Fibroblast of upper back skin (primary cell): ENCODE measurements around the gene MZT2A.
"Not testable (repeated sequence)": the region's sequence is repeated elsewhere in the genome, so short reads cannot be mapped to it uniquely, and the experiment has no call there.

Experiments used
- DNase-seq: peaks from one replicate; pipeline ENCODE4 v3.0.0-alpha.2; 2013

Gene MZT2A

DNA sequence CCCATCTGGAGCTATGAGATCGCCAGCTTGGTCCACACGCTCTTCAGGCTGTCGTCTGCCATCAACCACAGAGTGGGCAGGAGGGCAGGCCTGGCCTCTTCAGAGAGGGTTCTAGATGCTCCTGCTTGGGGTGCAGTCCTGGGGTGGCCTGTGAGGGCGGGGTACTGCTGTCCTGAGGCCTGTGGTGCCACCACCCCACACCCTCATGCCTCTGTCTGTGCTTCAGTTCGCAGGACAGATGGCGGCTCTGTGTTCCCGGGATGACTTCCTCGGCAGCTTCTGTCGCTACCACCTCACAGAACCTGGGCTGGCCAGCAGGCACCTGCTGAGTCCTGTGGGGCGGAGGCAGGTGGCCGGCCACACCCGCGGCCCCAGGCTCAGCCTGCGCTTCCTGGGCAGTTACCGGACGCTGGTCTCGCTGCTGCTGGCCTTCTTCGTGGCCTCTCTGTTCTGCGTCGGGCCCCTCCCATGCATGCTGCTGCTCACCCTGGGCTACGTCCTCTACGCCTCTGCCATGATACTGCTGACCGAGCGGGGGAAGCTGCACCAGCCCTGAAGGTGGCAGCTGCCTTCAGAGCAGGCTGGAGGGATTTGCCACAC lies 27.8 kb upstream of the MZT2A start:
- DNase-seq = not testable (repeated sequence)

DNA sequence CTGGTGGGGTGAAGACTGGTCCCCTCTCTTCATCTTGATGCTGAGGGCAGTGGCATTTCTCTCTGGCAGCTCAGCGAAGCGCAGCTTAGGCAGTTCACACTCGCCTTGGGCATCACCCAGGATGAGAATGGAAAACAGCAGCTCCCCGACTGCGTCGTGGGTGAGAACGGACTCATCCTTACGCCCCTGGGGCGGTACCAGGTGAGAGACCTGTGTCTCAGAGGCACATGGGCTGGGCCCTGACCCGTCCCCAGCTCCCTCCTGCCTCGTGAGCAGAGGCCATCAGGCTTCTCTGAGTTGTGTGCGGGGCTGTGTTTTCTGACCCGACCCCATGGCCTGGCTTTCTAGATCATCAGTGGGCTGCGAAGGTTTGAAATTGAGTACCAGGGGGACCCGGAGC lies 27.3 kb upstream of the MZT2A start:
- DNase-seq = no peak

DNA sequence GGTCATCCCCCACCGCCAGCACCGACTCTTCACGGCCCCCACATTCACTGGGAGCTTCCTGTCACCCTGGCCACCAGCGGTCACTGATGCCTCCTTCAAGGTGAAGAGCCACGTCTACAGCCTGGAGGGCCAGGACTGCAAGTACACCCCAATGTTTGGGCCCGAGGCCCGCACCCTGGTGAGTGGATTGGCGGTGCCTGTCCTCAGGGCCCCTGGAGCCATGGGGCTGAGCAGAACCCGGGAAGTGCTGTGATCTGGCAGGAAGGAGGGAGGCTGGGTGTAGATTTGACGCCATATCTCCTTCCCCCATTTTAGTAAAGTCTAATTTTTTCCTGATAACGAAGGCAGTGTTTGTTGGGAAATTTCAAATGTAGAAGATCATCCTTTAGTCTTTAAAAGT lies 26.3 kb upstream of the MZT2A start:
- DNase-seq = not testable (repeated sequence)

DNA sequence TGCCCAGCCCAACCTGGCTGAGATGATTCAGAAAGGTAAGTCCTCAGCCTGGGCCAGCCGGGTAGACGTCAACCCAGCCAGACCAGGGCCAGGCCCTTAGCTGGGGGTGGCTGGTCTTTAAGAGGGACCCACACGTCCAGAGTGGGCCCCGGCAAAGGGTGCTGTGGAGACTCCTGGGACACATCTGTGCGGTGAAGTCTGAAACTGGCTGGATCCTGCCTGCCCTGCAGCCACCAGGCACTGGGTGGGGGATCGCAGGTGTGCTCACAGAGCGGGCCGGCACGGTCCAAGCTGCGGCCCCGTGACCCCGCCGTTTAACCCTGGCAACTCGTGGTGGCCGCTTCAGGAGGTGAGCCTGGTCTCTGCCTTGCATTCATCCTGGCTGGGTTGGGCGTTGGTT lies 25.7 kb upstream of the MZT2A start:
- not testable (repeated sequence) for DNase-seq

DNA sequence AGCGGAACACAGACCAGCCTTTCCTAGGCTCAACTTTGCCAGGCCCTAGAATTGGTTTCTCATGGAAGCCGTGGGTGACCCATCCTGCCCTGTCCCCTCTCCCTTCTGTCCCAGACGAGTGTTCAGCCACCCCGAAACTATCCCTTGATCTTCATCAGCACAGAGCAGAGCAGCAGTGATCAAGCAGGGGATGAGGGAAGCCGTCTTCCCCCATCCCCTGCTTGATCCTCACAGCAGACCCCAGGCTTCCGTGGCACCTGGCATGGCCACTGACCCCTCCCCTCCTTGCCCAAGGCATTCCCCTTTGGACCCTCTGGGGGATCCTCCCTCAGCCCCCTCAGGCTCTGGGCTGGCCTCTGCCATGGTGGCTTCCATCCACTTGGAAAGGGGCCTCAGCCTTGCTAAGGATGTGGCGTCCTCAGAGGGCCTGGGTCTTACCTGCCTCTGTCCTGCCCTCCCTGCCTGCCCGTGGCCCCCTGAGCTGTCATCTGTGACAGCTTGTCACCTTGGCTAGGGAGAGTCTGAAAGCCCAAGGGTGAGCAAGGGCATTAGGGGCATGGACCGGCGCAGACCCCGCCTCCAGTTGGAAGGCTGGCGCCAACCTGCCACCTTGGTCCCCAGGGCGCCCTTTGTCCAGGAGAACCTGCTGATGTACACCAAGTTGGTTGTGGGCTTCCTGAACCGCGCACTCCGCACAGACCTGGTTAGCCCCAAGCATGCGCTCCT lies 25.1 kb upstream of the MZT2A start:
- no peak for DNase-seq

DNA sequence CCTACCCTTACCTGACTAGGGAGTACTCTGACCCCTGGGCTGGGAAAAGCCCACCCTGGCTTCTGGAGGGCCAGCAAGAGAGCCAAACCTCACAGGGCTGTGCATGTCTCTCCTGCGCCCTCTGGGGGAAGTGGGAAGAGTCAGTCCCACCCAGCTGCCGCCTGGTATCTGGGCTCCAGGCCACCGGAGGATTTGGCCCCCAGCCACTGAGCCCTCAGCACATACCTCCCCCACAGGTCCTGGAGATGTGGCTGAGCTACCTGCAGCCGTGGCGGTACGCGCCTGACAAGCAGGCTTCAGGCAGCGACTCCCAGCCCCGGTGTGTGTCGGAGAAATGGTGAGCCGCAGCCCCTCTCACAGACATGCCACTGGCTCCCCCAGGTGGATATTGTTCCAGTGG lies 24.4 kb upstream of the MZT2A start:
- not testable (repeated sequence) for DNase-seq

DNA sequence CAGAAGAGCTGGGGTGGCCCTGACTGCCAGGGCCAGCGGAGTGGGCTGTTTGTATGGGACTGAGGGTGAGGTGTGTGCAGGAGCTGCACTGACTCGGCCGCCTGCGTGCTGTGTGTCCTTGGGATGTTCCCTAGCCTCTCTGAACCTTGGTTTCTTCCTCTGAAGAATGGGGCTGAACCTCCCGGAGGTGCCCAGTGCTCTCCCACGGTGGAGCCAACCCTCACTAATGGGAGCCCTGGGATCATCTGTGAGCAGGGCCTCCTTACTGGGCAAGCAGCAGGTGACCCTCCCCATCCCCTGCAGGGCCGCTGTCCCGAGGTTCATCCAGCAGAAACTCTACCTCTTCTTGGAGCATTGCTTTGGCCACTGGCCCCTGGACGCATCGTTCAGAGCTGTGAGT lies 23.8 kb upstream of the MZT2A start:
- no peak for DNase-seq

DNA sequence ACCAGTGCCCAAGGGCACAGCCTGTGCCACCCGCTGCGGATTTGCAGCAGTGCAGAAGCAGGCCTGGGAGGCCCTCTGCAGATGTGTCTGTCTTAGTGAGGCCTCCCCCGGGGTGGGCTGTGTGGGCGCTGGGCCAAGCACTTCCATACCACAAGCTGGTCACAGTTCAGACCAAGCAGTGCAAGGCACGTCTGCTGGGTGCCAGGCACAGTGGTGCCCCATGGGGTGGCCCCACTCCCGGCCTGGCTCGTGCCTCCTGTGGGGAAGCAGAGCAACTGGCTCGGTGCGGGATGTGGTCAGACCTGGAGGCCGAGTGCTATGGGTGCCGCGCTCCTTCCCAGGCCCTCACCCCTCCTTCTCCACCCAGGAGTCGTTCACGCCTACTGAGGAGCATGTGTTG lies 23.0 kb upstream of the MZT2A start:
- DNase-seq = not testable (repeated sequence)

DNA sequence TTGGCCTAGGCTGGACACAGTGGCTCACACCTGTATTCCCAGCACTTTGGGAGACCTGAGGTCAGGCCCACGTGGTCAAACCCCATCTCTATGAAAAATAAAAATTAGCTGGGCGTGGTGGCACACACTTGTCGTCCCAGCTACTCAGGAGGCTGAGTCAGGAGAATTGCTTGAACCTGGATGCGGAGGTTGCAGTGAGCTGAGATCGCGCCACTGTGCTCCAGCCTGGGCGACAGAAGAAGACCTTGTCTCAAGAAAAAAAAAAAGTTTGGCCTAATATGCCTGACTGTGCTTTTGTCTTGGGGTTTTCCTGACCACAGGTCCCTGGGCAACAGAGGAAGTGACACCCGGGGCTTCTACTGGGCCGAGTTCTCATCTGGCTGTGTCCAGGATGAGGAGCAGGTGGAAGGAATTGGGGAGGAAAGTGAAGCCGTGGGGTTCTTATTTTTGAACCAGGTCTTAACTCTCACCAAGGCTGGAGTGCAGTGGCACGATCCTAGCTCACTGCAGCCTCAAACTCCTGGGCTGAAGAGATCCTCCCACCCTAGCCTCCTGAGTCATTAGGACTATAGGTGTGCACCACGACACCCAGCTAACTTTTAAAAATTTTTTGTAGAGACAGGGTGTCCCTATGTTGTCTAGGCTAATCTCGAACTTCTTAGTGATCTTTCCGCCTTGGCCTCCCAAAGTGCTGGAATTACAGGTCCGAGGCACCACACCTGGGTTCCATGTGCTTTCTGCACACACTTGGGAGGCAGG lies 22.4 kb upstream of the MZT2A start:
- DNase-seq = not testable (repeated sequence)

DNA sequence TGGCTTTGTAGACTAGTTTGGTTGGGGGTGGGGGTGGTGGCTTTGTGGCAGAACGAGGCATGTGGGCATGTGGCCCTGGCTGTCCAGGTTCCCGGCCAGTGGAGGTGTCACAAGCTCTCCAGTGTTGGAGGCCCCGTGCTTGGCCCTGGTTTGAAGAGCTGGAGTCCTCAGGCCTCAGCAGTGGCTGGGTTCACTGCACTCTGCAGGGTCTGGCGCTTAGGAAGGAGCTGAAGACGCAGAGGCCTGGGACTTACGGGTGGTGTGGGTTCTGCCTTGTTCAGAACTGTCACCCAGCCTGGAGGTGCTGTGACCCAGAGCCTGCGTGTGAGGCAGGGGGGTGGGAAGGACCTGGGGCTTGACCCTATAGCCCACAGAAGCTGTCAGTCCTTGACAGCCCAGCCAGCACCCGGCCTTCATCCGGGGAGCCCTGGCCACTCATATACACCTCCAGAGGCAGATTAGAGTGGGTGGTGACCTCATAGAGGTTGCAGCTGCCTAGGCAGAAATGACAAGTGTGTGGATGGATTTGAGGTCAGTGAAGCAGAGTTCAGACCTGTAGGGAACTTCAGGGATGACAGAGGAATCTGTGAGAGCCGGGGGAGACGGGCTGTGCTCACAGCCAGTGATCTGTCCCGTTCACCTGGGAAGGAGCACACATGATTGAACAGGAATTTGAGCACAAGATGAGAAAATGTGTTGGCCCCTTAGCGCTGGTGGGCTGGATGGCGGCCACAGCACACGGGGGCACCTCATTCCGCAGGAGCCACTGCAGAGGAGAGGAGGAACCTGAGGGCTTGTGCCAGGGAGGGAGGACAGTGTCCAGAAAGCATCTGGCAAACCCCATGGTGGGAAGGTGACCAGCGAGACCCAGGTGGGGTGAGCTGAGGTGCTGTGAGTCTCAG lies 20.0 kb upstream of the MZT2A start:
- not testable (repeated sequence) for DNase-seq

DNA sequence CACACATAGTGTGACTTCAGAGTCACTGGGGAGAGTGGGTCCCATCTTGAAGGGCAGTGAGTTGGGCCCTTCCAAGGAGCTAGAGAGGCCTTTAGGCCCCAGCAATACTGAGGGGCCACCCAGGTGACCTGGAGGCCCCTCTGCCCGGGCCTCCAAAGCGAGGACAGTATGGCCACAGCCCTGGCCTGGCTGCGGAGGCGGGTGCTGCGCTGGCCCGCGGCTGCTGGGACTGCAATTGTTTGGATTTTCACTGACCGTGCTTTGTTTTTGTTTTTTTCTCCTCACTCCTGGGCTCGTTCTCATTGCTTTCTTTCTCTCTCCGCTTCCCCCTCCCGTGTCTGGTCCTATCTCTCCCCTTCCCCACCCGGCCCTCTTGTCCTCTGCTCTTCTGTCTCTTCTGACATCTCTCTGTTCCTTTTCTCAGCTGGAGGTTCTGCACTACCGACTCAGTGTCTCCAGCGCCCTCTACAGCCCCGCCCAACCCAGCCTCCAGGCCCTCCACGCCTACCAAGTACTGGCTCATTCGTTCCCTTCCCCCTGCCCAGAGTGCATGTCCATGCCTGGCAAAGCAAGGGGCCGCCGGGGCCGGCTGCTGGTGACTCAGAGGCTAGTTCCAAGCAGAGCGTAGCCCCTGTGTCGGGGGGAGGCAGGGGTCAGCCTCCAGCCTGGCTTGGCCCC lies 19.2 kb upstream of the MZT2A start:
- not testable (repeated sequence) for DNase-seq

DNA sequence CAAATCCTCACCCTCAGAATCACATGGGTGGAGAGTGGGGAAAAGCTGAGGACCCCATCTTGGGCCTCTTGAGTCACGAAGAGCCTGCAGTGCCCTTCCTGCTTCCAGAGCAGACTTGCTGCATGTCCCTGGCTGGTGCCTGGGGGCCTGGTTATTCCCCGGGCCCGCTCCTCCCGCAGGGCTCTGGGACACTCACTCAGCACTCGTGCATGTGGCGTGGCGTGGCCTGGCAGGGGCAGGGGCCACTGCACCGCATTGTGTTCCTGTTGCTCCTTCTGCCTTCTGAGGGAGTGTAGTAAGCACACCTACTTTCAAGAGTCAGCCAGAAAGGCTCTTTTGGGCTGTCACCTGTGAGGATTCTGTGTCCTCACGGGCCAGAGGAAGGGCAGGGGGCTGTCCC lies 17.4 kb upstream of the MZT2A start:
- no peak for DNase-seq

DNA sequence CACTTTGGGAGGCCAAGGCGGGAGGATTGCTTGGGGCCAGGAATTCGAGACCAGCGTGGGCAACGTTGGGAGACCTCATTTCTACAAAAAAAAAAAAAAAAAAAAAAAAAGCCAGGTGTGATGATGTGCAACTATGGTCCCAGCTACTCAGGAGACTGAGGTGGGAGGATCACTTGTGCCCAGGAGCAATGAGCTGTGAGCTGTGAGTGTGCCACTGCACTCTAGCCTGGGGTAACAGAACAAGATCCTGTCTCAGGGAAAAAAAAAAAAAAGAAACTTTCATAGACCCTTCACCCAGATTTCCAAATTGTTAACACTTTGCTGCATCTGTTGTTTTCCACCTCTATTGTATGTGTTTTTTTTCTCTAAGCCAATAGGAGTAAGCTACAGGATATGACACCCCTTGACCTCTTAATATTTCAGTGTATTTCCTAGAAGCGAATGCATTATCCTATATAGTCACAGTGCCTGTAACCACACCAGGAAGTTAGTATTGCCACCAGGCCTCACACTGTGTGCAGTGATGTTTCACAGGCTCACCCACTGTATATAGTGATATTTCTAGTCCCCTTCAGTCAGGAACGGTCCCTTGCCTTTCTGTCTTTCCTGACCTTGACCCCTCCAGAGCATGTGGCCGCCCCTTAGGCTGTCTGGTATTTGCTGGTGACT lies 12.0 kb upstream of the MZT2A start:
- not testable (repeated sequence) for DNase-seq

DNA sequence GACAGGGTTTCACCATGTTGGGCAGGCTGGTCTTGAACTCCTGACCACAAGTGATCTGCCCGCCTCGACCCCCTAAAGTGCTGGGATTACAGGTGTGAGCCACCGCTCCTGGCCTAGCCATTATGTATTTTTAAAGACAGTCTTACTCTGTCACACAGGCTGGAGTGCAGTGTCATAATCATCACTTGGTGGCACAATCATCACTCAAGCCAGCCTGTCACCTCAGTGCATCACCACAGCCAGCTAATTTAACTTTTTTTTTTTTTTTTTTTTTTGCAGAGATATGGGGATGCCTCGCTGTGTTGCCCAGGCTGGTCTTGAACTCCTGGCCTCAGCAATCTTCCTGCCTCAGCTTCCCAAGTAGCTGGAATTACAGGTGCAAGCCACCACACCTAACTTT lies 11.4 kb upstream of the MZT2A start:
- DNase-seq = not testable (repeated sequence)

DNA sequence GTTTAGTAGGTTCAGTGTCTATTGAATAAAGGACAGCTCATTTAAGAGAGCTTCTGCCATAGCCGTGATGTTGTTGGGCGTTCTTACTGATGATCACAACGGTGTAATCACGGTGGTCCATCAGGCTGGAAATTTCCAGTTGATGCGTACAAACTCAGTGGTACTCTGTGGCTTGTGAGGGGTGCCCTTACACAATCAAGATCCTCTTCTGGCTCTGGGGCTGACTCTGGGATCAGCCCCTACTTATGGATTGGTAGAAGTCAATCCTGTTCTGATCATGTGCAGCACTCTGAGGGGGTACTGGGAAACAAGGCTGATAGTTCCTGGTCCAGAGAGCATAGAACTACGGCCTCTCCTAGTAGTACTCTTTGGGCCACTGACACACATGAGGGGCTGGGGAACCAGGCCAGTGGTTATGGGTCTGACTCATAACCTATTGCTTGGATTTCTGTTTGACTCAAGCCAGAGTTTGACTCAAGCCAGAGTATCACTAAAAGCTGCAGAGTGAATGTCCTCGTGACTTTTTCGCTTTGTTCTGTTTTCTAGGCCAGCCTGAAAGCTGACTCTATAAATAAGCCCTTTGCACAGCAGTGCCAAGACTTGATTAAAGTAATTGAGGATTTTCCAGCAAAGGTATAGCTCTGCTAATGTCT lies 6.2 kb upstream of the MZT2A start:
- DNase-seq = peak; percentile 22

DNA sequence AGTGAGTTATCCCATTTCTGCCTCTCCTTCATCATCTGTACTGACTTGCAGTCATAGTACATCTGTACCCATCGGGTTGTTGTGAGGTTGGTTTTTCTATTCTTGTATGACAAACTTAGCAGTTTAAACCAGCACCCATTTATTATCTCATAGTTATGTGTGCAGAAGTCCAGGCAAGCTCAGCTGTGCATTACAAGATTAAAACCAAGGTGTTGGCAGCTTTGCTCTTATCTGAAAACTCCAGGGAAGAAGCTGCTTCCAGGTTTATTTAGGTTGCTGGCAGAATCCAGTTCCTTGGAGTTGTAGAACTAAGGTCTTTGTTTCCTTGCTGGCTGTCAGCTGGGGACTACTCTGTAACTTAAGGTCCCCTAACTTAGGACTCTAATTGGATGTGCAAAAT lies 3.3 kb upstream of the MZT2A start:
- not testable (repeated sequence) for DNase-seq

DNA sequence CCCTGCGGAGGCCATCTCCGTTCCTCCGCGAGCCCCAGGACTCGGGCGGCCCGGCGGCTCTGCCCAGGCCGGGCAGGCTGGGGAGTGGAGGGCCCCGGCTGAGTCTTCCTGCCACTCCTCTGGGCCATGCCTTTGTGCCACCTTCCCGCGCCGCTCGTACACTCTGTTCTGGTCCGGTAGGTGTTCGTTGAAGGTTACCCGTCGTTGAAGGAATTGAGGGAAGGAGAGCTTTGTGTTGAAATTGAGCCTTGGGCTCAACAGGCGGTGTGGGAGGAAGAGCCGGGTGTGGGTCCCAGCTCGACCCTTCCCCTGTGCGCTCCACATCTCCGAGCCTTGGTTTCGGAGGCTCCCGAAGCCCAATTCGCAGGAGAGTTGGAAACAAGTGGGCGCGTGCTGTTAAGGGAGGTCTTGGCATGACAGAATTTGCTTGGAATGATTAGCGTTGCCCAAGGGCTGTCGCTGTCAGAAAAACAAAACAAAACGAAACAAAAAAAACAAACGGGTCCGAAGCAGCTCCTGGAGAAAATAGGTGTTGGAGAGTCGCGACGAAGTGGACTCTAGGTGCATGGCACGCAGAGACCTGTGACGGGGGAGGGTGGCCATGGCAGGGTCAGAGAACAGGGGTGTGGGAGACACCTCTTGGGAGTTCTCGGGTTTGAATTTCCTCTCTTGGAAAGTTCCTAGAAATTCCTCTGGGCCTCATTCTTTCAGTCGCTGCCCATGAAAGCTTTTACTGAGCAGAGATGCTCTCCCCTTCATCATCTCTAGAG lies 1.2 kb upstream of the MZT2A start:
- no peak for DNase-seq

DNA sequence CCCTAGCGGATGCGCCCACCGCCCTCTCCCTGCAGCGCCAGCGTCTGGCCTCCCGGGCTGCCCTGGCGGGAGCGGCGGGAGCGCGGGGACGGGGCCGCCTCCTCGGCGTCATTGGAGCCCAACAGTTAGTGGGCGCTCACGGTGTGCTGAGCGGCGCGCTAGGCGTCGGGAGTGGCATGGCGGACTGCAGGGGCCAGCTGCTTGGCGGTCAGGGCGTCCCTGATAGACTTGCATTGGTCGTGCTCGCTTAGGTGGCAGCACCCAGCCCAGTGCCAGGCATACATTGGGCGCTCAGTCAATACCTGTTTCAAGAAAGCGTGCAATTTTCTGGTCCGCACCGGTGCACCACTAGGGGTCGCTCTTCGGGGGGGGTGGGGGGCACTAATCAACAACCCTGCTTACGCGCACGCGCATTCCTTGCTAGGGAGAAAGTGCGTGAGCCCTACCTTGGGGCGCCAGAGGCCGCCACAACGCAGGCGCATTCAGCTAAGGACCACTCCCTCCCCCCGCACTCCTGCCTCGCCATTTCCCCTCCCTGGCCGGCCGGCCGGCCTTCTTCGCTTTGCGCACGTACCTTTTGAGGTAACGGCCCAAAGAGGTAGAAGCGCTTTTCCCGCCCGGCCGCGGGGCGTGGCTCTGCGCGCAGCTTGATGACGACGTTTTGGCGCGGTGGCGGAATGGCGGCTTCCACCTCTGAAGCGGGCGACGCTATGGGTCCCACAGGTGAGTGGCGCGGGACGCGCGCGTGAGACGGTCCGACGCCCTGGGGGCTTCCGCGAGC lies 411 bp upstream of the MZT2A start:
- peak; percentile 94 for DNase-seq

DNA sequence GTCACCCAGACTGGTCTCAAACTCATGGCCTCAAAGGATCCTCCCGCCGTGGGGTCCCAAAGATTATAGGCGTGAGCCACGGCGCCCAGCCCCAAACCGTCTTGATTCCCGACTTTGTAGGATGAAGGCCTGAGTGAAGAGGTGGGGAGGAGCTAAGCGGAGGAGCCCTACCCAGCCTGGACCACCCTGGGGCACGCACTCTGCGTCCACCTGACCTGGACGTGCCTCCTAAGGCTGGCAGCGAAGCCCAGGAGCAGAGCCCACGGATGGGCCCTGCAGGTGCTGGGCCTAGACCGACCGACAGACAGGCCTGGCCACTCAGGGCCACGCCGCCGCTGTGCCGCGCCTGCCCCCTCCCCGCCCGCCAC lies 744 bp downstream of the MZT2A start:
- DNase-seq = not testable (repeated sequence)
